HG02642 (cell line): ENCODE results near the gene RAPGEFL1.
"Not testable (repeated sequence)": the region's sequence is repeated elsewhere in the genome, so short reads cannot be mapped to it uniquely, and the experiment has no call there.

Experiments
- ATAC-seq: cut with Tn5 transposase; IDR thresholded peaks from one replicate; pipeline ENCODE4 v1.9.1; 2021; ENCODE audit warnings: mild to moderate bottlenecking; ENCODE audit not compliant: unreplicated experiment, poor library complexity

Gene RAPGEFL1

GRCh38 chr17:40198576-40198975, 21.3 kb downstream of the RAPGEFL1 start:
- no peak for ATAC-seq

GRCh38 chr17:40203131-40203530, 25.9 kb downstream of the RAPGEFL1 start:
- ATAC-seq = no peak

DNA sequence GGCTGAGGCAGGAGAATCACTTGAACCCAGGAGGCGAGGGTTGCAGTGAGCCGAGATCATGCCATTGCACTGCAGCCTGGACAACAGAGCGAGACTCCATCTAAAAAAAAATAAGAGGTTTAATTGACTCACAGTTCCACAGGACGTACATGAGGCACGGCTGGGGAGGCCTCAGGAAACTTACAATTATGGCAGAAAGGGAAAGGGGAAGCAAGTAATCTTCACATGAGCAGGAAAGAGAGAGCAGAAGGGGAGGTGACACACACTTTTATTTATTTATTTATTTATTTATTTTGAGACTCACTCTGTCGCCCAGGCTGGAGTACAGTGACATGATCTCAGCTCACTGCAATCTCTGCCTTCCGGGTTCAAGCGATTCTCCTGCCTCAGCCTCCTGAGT, 28.9 kb downstream of the RAPGEFL1 start:
- not testable (repeated sequence) for ATAC-seq

- no peak for ATAC-seq
These were observed 32.3 kb downstream of the RAPGEFL1 start for GRCh38 chr17:40209404-40210093.

GRCh38 chr17:40213914-40214313, 36.6 kb downstream of the RAPGEFL1 start:
- ATAC-seq = not testable (repeated sequence)

DNA sequence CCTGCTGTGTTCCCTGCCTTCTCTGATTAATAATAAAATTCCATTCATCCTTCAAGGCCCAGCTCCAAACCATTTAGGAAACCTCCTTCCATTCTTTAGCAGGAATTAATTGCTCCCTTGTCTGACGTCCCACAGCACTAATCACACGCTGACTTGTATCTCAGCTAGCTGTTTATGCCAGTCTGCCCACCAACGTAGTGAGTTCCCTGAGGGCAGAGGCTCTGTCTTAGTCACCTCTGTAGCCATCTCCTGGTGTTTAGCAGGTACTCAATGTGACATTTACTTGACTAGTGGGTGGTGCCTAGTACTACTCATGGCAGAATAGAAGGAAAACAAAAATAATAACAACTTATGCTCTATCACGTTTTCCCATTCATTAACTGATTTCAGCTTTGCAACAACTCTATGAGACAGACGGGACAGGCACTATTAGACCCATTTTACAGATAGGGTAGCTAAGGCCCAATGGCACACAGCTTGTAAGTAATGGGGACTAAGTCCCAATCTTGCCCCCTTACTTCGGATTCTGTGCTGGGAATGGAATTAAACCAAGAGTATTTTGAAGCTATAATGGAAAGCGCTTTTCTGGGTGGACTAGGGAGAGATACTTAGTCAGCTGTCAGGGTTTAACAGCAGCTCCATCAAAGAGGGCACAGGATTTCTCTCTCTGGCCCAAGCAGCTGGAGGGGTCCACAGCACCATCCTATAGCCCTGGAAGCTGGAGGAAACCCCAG, 40.9 kb downstream of the RAPGEFL1 start:
- ATAC-seq = no peak

- peak; percentile 92 for ATAC-seq
These were observed 41.7 kb downstream of the RAPGEFL1 start, which contains the start of gene WIPF2 for GRCh38 chr17:40218740-40219593. WIPF2 (plus strand) TSS chr17:40219304; CDS start chr17:40256460, 37,156 bp downstream.

DNA sequence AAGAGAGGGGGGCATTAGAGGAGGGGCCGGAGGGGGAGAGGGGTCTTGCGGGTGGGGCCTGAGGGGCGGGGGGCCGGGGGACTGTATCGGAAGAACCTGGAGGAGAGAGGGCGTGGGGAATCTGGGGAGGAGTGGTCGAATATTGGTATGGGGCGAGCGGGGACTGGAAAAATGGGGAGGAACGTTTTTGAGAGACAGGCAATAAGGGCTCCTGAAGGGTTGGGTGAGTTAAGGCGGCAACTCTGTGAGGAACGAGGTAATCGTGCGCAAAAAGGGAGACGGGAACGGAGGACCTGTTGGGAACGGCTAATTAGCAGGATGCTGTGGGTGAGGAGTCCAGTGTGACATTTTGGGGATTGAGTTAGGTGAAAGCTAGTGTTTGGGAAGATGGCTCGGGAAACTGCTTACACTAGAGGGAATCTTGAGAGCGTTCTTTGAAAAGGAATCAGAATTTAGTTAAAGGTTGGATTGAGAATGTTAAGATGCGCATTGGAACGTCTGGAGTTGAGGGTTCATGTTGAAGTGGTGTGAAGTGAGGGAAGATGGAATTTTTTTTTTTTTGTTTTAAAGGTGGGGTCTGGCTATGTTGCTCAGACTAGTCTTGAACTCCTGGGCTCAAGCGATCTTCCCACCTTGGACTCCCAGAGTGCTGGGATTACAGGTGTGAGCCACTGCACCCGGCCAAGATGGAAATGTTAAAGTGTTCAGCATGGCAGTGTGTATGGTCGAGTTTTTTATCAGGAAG, 42.5 kb downstream of the RAPGEFL1 start:
- peak; percentile 14 for ATAC-seq

DNA sequence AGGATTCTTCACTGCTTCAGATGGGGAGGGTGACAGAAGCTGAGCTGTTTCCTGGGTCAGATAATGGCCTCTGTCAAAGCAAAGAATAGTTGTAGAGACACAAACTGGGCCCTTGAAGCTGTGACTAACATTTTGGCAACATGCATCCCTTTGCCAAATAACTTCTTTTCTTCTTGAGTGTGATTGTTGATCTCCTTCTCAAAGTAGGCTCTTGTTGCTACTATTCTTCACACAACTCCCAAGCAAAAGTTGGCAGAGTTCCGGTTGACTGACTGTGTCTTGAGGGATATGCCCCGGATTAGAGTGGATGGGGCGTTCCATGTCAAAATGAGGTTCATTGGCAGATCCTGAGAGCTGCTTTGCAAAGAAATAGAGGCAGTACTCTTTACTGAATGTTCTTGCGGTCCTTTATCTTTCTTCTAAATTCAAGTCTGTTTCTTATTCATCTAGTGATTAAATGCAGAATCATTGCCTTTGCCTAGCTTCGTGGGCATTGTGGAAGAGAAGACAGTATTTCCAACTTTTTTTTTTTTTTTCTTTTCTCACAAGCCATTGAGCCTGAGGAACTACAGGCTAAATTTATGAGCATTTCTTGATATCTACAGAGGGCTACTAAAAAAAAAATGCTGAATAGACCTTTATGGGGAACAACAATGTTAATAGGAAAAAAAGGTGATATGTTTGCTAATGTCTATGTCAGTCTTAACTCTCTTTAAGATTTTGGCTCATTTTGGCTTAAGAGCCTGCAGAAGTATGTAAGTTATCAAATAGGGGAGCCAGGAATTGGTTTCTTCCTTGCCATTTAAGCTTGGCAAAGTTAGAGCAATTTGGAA, 47.7 kb downstream of the RAPGEFL1 start:
- ATAC-seq = no peak

- ATAC-seq = not testable (repeated sequence)
These were observed 51.9 kb downstream of the RAPGEFL1 start for GRCh38 chr17:40229146-40229545.

DNA sequence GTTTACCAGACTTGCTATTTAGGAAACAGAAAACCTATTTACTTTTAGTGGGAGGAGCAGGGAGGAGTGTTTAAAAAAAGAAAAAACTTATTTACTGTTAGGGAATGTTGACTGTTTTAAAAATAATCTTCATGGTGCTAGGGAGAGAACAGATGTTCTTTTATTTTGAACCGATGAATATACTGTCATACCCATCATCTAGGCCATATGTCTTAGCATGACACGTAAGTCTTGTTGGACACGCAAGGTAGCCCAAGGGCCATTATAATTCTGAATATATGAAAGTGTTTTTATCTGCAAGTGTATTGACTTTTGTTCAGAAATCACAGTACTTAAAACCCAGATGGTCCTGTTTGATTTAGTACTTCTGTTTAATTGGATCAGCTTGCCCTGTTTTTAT, 53.4 kb downstream of the RAPGEFL1 start:
- no peak for ATAC-seq

GRCh38 chr17:40231928-40232327, 54.7 kb downstream of the RAPGEFL1 start:
- not testable (repeated sequence) for ATAC-seq

GRCh38 chr17:40241252-40241834, 64.1 kb downstream of the RAPGEFL1 start:
- ATAC-seq = no peak

DNA sequence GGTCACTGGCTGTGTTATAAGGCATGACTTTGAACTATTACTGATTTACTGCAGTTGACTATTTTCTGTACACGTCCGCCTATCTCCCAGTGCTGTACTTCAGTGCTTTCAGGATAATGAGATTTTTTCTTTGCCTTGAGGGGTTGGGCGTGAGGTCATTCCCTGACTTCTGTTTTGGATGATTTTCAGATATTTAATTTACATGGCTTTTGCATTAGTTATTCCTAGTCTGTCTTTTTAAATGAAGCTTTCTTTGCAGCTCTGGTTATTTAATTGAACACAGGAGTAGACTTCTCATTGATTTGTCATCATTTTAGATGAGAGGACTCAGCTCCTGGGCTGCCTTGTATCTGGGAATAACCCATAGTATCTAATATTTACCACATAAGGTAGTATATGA, 65.5 kb downstream of the RAPGEFL1 start:
- ATAC-seq = no peak

GRCh38 chr17:40243761-40244160, 66.5 kb downstream of the RAPGEFL1 start:
- no peak for ATAC-seq

DNA sequence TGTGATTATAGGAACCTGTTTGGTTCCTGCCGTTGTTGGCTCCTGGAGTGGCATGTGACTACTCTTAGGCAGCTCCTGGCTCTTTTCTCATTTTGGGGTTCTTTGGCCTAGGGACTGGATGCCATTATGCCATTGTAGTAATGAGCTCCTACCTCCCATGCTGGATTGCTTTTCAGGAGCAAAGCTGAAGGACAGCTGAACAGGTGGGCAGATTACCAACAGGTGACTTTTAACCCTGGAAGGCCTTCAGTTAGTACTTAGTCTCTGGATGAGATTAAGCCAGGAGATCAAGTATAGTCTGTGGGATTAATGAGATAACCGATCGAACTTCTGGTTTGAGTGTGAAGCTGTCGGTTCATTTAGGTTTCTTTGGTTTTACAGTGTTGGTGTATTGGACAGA, 67.0 kb downstream of the RAPGEFL1 start:
- no peak for ATAC-seq
